ENCODE results near the gene ALLC.

GRCh38 chr2:3727397-3728045 lies 69.5 kb downstream of the ALLC start:
- TF ChIP-seq CTCF (IDR thresholded peaks at IDR 0.05 in 4 of 5, conservative IDR thresholded peaks at IDR 0.05 in 1 of 5): no peak
- TF ChIP-seq POLR2A (IDR thresholded peaks at IDR 0.05): no peak

Measured in gastrocnemius medialis (tissue), 4 donors.